GM18526 (cell line): ENCODE measurements around the gene HIPK2.

ENCODE experiments used
- POLR2A ChIP-seq: IDR thresholded peaks from 3 replicates; pipeline ENCODE4 v1.6.1; 2011; ENCODE audit not compliant: insufficient read length; ENCODE audit errors: extremely low read depth

The HIPK2 gene

DNA sequence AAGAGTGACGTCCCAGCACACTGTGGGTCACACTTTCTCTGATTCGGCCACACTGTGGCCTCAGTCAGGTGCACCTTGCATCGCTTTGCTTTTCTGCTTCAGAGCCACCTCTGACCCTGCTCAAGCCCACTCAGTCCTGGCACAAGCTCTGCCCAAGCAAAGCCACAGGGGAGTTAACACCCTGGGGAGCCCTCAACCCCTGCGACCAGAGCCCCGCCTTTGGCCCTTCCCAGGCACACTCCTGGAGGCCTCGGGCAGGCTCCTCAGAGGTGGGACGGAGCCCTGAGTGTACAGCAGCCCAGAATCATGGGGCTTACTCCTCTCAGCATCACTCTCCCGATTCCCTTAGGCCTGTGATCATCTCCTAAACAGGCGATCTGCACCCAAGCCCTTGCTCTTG, 71.0 kb downstream of the HIPK2 start:
- TF ChIP-seq POLR2A = no peak

DNA sequence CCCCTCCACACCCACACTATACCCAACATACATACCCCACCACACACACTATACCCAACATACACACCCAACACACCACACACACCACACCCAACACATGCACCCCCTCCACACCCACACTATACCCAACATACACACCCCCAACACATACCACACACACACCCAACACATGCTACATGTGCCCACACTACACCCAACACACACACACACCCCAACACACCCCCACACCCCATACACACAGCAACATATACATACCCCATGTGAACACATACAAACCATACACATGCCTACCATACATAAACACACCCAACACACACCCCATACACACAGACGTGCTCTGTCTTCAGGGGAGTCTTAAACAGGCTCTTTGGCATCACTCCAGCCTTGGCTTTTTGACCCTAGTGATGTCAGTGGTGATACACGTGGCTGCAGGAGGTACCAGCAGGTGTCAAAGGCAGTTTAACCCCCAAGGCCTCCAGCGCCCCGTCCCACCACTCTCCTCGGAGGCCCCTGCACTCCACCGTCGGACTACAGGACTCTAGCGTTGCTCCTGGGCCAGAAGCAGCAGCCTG, 73.4 kb downstream of the HIPK2 start:
- TF ChIP-seq POLR2A = no peak

DNA sequence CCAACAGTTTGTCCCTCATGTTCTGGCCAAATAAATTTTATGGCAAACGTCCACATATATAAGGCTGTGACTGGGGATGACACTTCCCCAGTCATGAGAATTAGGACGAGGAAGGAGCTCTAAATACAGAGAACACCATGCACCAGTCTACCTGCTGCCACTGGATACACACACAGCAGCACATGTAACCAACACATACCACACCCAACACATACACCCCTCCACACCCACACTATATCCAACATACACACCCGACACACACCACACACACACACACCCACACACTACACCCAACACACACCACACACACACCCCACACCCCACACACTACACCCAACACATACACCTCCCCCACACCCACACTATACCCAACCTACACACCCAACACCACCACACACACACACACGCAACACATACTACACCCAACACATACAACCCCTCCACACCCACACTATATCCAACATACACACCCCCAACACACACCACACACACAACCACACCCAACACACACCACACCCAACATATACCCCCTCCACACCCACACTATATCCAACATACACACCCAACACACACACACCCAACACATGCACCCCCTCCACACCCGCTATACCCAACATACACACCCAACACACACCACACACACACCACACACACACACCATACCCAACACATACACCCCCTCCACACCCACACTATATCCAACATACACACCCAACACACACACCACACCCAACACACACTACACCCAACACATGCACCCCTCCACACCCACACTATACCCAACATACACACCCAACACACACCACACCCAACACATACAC, 74.1 kb downstream of the HIPK2 start:
- no peak for TF ChIP-seq POLR2A

GRCh38 chr7:139702811-139703486, 74.8 kb downstream of the HIPK2 start:
- no peak for TF ChIP-seq POLR2A

GRCh38 chr7:139702313-139702731, 75.5 kb downstream of the HIPK2 start:
- TF ChIP-seq POLR2A = no peak

DNA sequence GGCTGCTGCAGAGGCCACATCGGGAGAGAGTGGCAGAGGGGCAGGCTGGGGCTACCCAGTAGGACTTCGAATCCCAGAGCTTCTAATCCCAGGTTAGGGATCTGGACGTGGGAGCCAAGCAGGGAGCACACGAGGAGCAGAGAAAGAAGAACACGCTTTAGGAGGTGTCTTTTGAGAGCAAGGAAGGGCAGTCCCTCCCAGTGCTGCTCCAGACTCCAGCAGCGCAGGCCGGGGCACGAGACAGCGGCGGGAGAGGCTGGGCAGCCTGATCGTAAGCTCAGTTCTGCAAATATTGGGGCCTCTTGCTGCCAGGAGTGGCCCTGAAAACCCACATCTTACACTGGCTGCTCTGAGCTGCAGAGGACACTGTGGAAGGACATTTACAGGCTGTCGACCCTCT, 75.9 kb downstream of the HIPK2 start:
- no peak for TF ChIP-seq POLR2A

DNA sequence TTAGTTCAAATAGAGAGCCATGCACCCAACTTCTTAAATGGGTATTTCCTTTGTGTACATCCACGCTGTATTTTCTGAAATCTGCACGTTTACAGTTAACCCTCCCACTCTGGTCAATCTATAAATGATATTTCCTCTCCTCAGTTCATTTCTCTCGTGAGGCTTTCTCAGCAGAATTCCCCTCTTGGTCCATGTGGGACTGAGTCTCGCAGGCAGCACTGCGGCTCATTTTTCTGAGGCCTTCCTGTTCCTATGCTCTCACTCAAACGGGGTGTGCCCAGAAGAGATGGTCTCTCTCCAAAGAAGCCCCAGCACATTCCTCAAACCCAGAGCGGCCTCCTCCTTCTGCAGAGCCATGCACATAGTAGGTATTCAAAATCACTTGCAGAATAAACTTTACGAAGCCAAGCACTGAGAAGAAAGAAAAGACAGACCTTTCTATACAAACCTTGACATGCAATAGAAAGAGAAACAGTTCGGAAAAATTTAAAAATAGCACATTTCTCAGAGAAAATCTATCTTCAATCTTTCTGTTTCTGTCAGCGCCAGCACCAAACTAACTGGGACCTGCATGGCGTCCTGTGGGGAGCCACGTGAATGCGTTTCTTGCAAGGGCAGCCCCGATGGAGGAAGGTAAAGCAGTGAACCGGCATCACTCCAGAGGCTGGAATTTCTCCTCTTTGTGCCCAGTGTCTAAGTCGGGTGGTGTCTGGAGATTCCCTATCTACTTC, 77.1 kb downstream of the HIPK2 start:
- no peak for TF ChIP-seq POLR2A

GRCh38 chr7:139699640-139700504, 77.9 kb downstream of the HIPK2 start:
- no peak for TF ChIP-seq POLR2A

DNA sequence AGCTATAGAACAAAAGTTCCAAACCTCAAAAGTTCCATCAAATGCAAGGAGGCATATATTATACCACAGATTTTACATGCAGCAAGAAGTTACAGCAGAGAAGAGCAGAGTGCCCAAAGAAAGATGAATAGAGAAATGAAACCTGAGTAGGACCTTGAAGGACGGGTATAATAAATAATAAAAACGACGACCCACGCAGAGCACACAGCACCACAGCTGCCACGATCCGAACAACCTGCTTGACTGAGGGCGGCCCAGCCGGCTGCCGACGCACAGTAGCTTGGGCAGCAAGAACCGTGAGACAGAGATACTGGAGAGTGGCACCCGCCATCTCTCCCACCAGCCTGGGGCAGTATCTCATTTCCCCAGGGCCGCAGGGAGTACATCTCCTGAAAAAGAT, 79.0 kb downstream of the HIPK2 start:
- TF ChIP-seq POLR2A = no peak

DNA sequence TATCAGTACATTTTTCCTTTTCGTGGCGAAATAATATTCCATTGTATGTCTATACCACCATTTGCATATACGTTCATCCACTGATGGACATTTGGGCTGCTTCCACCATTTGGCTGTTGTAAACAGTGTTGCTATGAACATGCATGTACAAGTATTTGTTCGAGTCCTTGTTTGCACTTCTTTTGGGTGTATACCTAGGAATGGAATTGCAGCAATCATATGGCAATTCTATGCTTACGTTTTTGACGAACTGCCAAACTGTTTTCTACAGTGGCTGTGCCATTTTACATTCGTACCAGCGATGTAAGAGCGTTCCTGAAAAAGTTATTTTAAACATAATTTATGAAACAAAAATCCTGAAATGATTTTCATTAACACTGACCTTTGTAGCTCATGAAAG, 79.5 kb downstream of the HIPK2 start:
- no peak for TF ChIP-seq POLR2A

GRCh38 chr7:139697056-139697455, 80.7 kb downstream of the HIPK2 start:
- TF ChIP-seq POLR2A = no peak

DNA sequence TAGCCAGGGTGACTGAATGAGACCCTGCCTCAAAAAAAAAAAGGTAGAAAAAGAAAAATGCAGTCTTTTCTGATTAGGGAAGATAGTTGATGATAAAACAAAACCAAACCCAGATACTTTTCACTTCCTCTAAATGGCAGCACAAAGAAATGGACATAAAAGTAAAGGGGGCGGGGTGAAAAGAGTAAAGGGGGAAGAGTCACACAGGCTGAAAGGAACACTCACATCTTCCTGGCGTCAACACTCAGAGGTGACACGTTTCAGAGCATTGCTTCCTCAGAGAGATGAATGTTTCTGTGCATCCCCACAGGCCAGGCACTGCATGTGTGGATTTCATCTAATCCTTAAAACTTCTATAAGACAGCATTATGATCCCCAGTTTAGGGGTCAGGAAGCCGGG, 81.2 kb downstream of the HIPK2 start:
- no peak for TF ChIP-seq POLR2A

- no peak for TF ChIP-seq POLR2A
Measured at GRCh38 chr7:139695588-139695987, 82.2 kb downstream of the HIPK2 start.

GRCh38 chr7:139695051-139695450, 82.7 kb downstream of the HIPK2 start:
- TF ChIP-seq POLR2A = no peak

DNA sequence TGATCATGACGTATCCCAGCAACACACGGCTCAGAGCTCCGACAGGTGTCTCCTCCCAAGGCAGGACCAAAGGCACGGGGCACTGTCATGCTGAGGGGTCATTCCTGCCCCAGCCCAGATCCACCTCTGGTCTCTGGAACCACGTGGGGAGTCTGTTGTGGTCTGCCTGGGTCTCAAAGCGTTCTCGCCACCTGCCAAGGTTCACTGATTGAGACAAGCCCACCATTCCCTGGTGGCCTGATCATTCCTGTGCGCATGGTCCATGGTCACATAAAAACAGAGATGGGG, 83.5 kb downstream of the HIPK2 start:
- TF ChIP-seq POLR2A = no peak
